ENCODE measurements around the gene DDX51.

DDX51 gene

DNA sequence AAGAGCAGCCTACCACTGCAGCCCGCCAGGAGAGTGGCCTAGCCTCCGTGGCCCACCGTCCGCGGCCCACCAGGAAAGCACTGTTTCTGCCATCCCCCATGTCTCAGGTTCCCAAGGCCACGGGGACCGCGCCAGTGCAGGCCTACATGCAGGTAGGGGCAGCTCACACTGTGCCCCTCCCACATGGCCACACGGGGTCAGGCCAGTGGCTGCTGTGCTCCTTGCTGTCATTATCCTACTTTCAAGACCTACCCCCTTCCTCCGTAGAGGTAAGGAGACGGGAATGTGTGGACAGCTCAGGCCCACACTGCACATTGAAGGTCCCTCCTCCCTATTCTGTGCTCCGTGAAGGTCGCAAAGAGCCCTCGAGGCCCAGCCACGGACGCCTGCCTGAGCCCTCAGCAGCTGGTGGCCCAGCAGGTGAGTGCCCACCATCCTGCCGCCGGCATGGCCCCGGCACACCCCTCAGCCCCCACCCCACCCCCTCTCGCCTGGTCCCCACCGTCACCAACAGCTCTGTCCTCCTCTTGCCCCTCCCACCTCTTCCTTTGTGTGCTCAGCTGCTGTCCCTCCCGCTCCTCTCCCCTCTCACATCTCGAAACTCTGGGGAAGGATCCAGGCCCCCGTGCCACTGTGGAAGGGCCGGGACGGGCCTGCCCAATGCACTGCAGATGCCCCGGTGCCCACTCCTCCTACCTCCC, 10.0 kb downstream of the DDX51 start:
- no peak overlapping the region for H3K4me3 ChIP-seq (ENCODE audit: low read depth, low read length)
- TF ChIP-seq, protein P1, sequence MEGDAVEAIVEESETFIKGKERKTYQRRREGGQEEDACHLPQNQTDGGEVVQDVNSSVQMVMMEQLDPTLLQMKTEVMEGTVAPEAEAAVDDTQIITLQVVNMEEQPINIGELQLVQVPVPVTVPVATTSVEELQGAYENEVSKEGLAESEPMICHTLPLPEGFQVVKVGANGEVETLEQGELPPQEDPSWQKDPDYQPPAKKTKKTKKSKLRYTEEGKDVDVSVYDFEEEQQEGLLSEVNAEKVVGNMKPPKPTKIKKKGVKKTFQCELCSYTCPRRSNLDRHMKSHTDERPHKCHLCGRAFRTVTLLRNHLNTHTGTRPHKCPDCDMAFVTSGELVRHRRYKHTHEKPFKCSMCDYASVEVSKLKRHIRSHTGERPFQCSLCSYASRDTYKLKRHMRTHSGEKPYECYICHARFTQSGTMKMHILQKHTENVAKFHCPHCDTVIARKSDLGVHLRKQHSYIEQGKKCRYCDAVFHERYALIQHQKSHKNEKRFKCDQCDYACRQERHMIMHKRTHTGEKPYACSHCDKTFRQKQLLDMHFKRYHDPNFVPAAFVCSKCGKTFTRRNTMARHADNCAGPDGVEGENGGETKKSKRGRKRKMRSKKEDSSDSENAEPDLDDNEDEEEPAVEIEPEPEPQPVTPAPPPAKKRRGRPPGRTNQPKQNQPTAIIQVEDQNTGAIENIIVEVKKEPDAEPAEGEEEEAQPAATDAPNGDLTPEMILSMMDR (IDR thresholded peaks at IDR 0.05; ENCODE audit: borderline replicate concordance, insufficient read depth, low read depth, low read length) = no peak

DNA sequence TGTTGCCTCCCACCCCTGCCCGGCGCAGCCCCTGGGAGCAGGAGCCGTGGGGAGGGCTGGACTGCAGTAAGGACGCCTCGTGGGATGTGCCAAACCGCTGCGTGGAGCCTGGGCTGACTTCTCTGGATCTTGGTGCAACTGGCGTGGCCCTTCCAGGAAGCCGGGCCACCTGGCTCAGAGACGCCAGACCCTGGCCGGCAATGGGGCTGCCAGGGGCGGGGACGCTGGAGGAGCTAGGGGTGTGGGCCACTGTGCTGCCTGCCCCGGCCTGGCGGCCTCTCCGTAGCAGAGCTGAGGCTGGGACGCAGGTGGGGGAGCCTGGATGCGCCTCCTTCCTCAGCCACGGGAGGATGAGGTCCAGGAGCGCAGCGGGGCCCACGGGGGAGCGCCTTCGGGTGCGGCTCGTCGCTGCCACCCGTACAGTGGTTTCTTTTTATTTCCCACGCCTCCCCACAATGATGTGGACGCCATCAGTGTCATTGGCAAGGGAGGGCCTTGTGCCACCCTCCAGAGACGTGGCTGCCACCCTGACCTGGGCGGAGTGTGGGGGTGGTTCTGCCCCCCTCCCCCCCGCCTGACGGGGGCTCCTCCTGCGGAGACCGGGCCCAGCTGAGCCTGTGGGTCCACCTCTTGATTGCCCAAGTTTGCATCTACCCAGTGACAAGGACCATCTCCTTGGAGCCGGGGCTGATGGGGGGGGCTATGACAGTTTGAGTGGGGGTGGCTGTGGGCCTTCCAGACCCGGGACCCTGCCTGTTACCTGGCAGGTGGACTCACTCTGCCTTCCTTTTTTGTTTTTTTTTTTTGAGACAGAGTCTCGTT, 11.3 kb downstream of the DDX51 start:
- H3K4me3 ChIP-seq (ENCODE audit: low read depth, low read length) = no peak overlapping the region
- TF ChIP-seq, protein P1 (IDR thresholded peaks at IDR 0.05; ENCODE audit: borderline replicate concordance, insufficient read depth, low read depth, low read length) = no peak

DNA sequence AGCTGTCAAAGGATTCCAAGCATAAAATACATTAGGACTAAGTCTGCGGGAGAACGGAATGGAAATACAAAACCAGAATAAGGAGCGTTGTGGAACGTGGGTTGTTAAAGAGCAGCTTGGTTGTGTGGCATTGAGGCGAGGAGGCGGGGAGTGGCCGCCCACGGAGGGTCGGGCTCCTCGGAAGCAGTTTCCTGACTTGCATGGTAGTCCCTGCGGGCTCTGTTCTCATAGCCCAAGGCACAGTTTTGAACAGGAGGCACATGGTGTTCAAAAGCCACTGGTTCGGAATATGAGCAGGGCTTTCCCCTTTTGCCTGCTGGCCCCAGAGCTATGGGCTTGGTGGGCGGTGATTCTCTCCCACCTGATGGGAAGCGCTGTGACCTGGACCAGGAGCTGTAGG, 12.2 kb downstream of the DDX51 start:
- H3K4me3 ChIP-seq (ENCODE audit: low read depth, low read length) = no peak overlapping the region
- TF ChIP-seq, protein P1 (IDR thresholded peaks at IDR 0.05; ENCODE audit: borderline replicate concordance, insufficient read depth, low read depth, low read length) = no peak

DNA sequence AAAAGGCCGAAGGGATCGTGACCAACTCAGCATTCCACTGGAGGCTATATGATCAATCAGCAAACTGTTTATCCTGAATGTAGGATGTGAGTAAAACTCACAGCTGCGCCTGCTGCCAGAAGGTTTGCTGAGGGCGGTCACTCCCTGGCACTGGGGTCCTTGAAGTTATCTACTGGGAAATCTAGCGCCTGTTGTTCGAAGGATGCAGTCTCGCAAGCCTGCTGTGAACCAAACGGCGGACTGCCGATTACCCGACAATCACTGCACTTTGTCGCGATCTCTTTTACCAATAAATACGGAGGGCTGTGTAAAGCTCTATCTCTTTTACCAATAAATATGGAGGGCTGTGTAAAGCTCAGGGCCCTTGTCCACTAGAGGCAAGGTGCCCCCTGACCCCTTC, 12.9 kb downstream of the DDX51 start:
- H3K4me3 ChIP-seq (ENCODE audit: low read depth, low read length) = no peak overlapping the region
- TF ChIP-seq, protein P1 (IDR thresholded peaks at IDR 0.05; ENCODE audit: borderline replicate concordance, insufficient read depth, low read depth, low read length) = no peak

DNA sequence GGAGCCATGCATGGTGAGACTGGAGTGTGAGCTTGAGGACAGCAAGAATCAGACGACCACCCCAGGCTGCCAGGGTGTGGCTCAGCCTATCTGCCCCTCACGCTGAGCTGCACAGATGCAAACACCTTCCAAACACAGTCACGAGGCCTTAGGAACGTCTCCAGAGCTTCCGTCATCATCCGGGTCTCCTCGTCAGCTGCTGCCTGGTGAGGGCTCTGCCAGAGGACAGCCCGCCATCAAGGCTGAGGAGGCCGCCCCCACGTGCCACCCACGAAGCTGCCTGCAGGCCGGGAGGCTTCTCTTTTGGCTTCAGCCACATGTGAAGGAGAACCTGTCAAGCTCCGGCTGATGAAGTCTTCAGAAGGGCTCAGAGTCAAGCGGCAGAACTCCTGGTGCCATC, 13.4 kb downstream of the DDX51 start:
- no peak overlapping the region for H3K4me3 ChIP-seq (ENCODE audit: low read depth, low read length)
- TF ChIP-seq, protein P1 (IDR thresholded peaks at IDR 0.05; ENCODE audit: borderline replicate concordance, insufficient read depth, low read depth, low read length) = no peak

DNA sequence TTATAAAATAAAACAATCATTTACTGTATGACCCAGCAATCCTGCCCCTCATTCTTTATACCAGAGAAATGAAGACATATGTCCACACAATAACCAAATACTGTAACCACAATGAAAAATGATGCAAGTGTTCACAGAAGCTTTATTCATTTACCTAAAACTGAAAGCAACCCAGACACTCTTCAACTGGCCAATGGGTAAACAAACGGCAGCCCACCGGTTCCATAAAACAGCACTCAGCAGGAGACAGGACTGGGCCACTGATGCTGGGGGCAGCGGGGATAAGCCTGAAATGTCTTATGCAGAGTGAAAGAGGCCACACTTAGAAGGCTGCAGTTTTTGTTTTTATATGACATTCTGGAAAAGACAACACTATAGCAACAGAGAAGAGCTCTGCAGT, 15.1 kb downstream of the DDX51 start:
- TF ChIP-seq, protein P1 (IDR thresholded peaks at IDR 0.05; ENCODE audit: borderline replicate concordance, insufficient read depth, low read depth, low read length) = no peak
- H3K4me3 ChIP-seq (ENCODE audit: low read depth, low read length) = no peak overlapping the region

DNA sequence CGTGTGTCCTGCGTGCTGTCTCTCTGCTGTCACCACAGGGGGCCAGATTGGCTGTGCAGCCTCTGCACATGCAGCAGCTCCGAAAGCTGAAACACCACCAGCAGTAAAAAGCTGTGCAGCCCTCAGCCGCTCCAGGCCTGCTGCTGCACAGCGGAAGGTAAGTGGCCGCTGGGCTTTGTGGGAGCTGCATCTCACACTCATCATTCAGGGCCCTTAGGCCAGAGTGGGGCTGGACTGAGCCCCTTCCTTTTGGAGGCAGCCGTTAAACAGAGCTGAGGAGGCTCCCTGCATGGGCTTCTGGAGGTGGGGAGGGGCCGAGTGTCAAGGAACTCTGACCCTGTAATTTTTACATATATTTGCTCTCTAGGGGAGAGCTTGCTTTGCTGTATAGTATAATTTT, 17.1 kb downstream of the DDX51 start:
- no peak overlapping the region for H3K4me3 ChIP-seq (ENCODE audit: low read depth, low read length)
- TF ChIP-seq, protein P1 (IDR thresholded peaks at IDR 0.05; ENCODE audit: borderline replicate concordance, insufficient read depth, low read depth, low read length) = no peak
